ENCODE measurements around the gene ARHGAP6. TPM values are rescaled to one million over a fixed set of nuclear protein-coding genes. Genes with fewer than 3 reads are reported as not detected.

The ARHGAP6 gene
- total and polyA plus RNA-seq, 9 of the 15 experiments (the other 6 are each of a cell fraction or from before 2014, with no cell fraction given) = 12.5 to 63.6 (median 41.8) TPM

GRCh38 chrX:11546917-11547316 is 118.8 kb downstream of the ARHGAP6 start:
- Histone ChIP-seq H3K36me3 (ENCODE audit: control insufficient read depth, insufficient read depth, low read length) (no peaks in the 10 kb centered on the region), H3K9me1 (ENCODE audit: control insufficient read depth, insufficient read depth, low read length) (no peaks in the 10 kb centered on the region), H3K4me3 (no peak overlapping the region), H3K9me3 (replicated peaks; ENCODE audit: control insufficient read depth, insufficient read depth, low read depth, low read length) (no peaks in the 10 kb centered on the region), H2AFZ (ENCODE audit: low read depth, low read length) (no peak overlapping the region), H4K20me1 (replicated peaks; ENCODE audit: control insufficient read depth, insufficient read depth, low read length) (no peaks in the 10 kb centered on the region), H3K4me1 (replicated peaks in 1 of 2; ENCODE audit: control insufficient read depth in 2 of 2, insufficient read depth in 2 of 2, low read length in 2 of 2) (no peaks in the 10 kb centered on the region), H3K27ac (ENCODE audit: extremely low read depth, low read depth, low read length) (no peak overlapping the region), H3K9ac (ENCODE audit: insufficient read depth in 1 of 2, low read depth in 2 of 2, low read length in 2 of 2) (no peak overlapping the region), H3K27me3 (ENCODE audit: control insufficient read depth in 2 of 2, insufficient read depth in 2 of 2, low read length in 2 of 2) (no peaks in the 10 kb centered on the region), H3K79me2 (ENCODE audit: control insufficient read depth, insufficient read depth, low read length) (no peaks in the 10 kb centered on the region), H3K4me2 (ENCODE audit: insufficient read depth, low read length) (no peak overlapping the region)
- 0% methylated on average over 2 of the region's 2 CpGs for WGBS (ENCODE audit: insufficient coverage, low coverage, missing lambda C conversion rate)
- no TSS peak for BruUV-seq (replicated peaks)
- POLR2A ChIA-PET = no interaction called here
- intact Hi-C loops (cut with micrococcal nuclease) = no loop called here
- ATAC-seq = no peak
- TF ChIP-seq, protein P1, sequence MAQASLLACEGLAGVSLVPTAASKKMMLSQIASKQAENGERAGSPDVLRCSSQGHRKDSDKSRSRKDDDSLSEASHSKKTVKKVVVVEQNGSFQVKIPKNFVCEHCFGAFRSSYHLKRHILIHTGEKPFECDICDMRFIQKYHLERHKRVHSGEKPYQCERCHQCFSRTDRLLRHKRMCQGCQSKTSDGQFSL (CRISPR knock-in tag; IDR thresholded peaks at IDR 0.05) = no peak
- TF ChIP-seq, protein P1 (tag; IDR thresholded peaks at IDR 0.05) = no peak
- no peak for TF ChIP-seq NR1H2 (CRISPR knock-in tag; IDR thresholded peaks at IDR 0.05)
- TF ChIP-seq CTBP1 (IDR thresholded peaks at IDR 0.05; ENCODE audit: borderline replicate concordance) = no peak
- TF ChIP-seq, protein P2, sequence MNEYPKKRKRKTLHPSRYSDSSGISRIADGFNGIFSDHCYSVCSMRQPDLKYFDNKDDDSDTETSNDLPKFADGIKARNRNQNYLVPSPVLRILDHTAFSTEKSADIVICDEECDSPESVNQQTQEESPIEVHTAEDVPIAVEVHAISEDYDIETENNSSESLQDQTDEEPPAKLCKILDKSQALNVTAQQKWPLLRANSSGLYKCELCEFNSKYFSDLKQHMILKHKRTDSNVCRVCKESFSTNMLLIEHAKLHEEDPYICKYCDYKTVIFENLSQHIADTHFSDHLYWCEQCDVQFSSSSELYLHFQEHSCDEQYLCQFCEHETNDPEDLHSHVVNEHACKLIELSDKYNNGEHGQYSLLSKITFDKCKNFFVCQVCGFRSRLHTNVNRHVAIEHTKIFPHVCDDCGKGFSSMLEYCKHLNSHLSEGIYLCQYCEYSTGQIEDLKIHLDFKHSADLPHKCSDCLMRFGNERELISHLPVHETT (CRISPR knock-in tag; conservative IDR thresholded peaks at IDR 0.05 in 1 of 2, IDR thresholded peaks at IDR 0.05 in 1 of 2) = no peak
- TF ChIP-seq, protein P3, sequence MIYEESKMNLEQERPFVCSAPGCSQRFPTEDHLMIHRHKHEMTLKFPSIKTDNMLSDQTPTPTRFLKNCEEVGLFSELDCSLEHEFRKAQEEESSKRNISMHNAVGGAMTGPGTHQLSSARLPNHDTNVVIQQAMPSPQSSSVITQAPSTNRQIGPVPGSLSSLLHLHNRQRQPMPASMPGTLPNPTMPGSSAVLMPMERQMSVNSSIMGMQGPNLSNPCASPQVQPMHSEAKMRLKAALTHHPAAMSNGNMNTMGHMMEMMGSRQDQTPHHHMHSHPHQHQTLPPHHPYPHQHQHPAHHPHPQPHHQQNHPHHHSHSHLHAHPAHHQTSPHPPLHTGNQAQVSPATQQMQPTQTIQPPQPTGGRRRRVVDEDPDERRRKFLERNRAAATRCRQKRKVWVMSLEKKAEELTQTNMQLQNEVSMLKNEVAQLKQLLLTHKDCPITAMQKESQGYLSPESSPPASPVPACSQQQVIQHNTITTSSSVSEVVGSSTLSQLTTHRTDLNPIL (CRISPR knock-in tag; IDR thresholded peaks at IDR 0.05) = no peak
- no peak for TF ChIP-seq BRCA1 (IDR thresholded peaks at IDR 0.05)
- TF ChIP-seq BRCA1 (CRISPR knock-in tag; IDR thresholded peaks at IDR 0.05) = no peak
- TF ChIP-seq, protein P4, sequence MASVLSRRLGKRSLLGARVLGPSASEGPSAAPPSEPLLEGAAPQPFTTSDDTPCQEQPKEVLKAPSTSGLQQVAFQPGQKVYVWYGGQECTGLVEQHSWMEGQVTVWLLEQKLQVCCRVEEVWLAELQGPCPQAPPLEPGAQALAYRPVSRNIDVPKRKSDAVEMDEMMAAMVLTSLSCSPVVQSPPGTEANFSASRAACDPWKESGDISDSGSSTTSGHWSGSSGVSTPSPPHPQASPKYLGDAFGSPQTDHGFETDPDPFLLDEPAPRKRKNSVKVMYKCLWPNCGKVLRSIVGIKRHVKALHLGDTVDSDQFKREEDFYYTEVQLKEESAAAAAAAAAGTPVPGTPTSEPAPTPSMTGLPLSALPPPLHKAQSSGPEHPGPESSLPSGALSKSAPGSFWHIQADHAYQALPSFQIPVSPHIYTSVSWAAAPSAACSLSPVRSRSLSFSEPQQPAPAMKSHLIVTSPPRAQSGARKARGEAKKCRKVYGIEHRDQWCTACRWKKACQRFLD (CRISPR knock-in tag; IDR thresholded peaks at IDR 0.05) = no peak
- no peak for TF ChIP-seq HMG20A (CRISPR knock-in tag; conservative IDR thresholded peaks at IDR 0.05)
- TF ChIP-seq, protein P5, sequence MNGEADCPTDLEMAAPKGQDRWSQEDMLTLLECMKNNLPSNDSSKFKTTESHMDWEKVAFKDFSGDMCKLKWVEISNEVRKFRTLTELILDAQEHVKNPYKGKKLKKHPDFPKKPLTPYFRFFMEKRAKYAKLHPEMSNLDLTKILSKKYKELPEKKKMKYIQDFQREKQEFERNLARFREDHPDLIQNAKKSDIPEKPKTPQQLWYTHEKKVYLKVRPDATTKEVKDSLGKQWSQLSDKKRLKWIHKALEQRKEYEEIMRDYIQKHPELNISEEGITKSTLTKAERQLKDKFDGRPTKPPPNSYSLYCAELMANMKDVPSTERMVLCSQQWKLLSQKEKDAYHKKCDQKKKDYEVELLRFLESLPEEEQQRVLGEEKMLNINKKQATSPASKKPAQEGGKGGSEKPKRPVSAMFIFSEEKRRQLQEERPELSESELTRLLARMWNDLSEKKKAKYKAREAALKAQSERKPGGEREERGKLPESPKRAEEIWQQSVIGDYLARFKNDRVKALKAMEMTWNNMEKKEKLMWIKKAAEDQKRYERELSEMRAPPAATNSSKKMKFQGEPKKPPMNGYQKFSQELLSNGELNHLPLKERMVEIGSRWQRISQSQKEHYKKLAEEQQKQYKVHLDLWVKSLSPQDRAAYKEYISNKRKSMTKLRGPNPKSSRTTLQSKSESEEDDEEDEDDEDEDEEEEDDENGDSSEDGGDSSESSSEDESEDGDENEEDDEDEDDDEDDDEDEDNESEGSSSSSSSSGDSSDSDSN (IDR thresholded peaks at IDR 0.05; ENCODE audit: borderline replicate concordance in 1 of 2, low read depth in 2 of 2, low read length in 2 of 2) = no peak
- TF ChIP-seq RNF2 (IDR thresholded peaks at IDR 0.05) = no peak
- TF ChIP-seq XRCC4 (IDR thresholded peaks at IDR 0.05; ENCODE audit: extremely low read depth, insufficient read depth, insufficient read length) = no peak
- FAIRE-seq = no peak
- in situ Hi-C loops (cut with MboI) = loop anchor here (25.0 kb wide), 1 partner anchor 1360 kb away; no protein-coding TSS in a partner anchor
- CTCF ChIA-PET (ENCODE audit: low intra/inter-chr PET ratio) = no interaction called here
- DNase-seq (ENCODE audit: extremely low read depth in 1 of 4, low spot score in 3 of 4) = no peak
